Eye (tissue), 1 donor: ENCODE results near the gene SLC9A3.

ENCODE experiments used
- DNase-seq: peaks from one replicate; pipeline ENCODE4 v3.0.0-alpha.2; 2015

SLC9A3 gene

GRCh38 chr5:472656-473550 is 51.3 kb downstream of the SLC9A3 start:
- peak; percentile 94 for DNase-seq

- DNase-seq = peak; percentile 17
These were observed 52.1 kb downstream of the SLC9A3 start for GRCh38 chr5:472076-472655.

- DNase-seq = no peak
These were observed 52.5 kb downstream of the SLC9A3 start for GRCh38 chr5:471750-472058.

- no peak for DNase-seq
These were observed 53.1 kb downstream of the SLC9A3 start for GRCh38 chr5:470961-471749.

GRCh38 chr5:469752-470483 is 54.3 kb downstream of the SLC9A3 start:
- no peak for DNase-seq

GRCh38 chr5:468401-468800 is 55.8 kb downstream of the SLC9A3 start:
- DNase-seq = no peak

GRCh38 chr5:466661-467310 is 57.5 kb downstream of the SLC9A3 start:
- DNase-seq = no peak

GRCh38 chr5:465591-466403 is 58.5 kb downstream of the SLC9A3 start:
- DNase-seq = no peak

- no peak for DNase-seq
These were observed 59.2 kb downstream of the SLC9A3 start for GRCh38 chr5:464843-465590.

- no peak for DNase-seq
These were observed 59.8 kb downstream of the SLC9A3 start for GRCh38 chr5:464446-464842.

GRCh38 chr5:463952-464351 is 60.3 kb downstream of the SLC9A3 start:
- no peak for DNase-seq

- DNase-seq = no peak
These were observed 60.9 kb downstream of the SLC9A3 start for GRCh38 chr5:463301-463700.

GRCh38 chr5:462051-462481 is 62.2 kb downstream of the SLC9A3 start:
- DNase-seq = no peak

- no peak for DNase-seq
These were observed 64.0 kb downstream of the SLC9A3 start for GRCh38 chr5:460273-460625.

- DNase-seq = no peak
These were observed 64.5 kb downstream of the SLC9A3 start for GRCh38 chr5:459562-460272.

GRCh38 chr5:458547-459353 is 65.5 kb downstream of the SLC9A3 start:
- DNase-seq = peak; percentile 18

- no peak for DNase-seq
These were observed 66.9 kb downstream of the SLC9A3 start for GRCh38 chr5:457195-457961.

- no peak for DNase-seq
These were observed 67.7 kb downstream of the SLC9A3 start for GRCh38 chr5:456351-457194.
